ENCODE results near the gene VARS1. TPM values are rescaled to one million over a fixed set of nuclear protein-coding genes. Genes with fewer than 3 reads are reported as not detected.

Gene VARS1
- total RNA-seq, 1 donor from 2014 or later = 83.8 TPM

GRCh38 chr6:31784098-31784925 is 11.2 kb downstream of the VARS1 start:
- TF ChIP-seq CTCF (IDR thresholded peaks at IDR 0.05; ENCODE audit: unreplicated experiment) = no peak
- no peaks in the 10 kb centered on the region for H3K4me1 Mint-ChIP-seq
- no peak overlapping the region for H3K4me3 Mint-ChIP-seq
- no peaks in the 10 kb centered on the region for H3K9me3 Mint-ChIP-seq
- no peaks in the 10 kb centered on the region for H3K27me3 Mint-ChIP-seq (ENCODE audit: low read depth)
- H3K36me3 Mint-ChIP-seq = peaks cover 22% of the 10 kb centered on the region
- H3K27ac Mint-ChIP-seq = no peak overlapping the region
- no peak for DNase-seq (ENCODE audit: low spot score in 2 of 2, unreplicated experiment in 2 of 2)

- no peak for DNase-seq (ENCODE audit: low spot score in 2 of 2, unreplicated experiment in 2 of 2)
- Mint-ChIP-seq H3K36me3 (peaks cover 22% of the 10 kb centered on the region), H3K27me3 (ENCODE audit: low read depth) (no peaks in the 10 kb centered on the region), H3K4me3 (no peak overlapping the region), H3K9me3 (no peaks in the 10 kb centered on the region), H3K4me1 (no peaks in the 10 kb centered on the region), H3K27ac (no peak overlapping the region)
- no peak for TF ChIP-seq CTCF (IDR thresholded peaks at IDR 0.05; ENCODE audit: unreplicated experiment)
Measured at GRCh38 chr6:31782126-31782855, 13.3 kb downstream of the VARS1 start.

GRCh38 chr6:31781244-31782125 is 14.1 kb downstream of the VARS1 start:
- no peak for DNase-seq (ENCODE audit: low spot score in 2 of 2, unreplicated experiment in 2 of 2)
- H3K9me3 Mint-ChIP-seq = no peaks in the 10 kb centered on the region
- no peak overlapping the region for H3K27ac Mint-ChIP-seq
- no peak for TF ChIP-seq CTCF (IDR thresholded peaks at IDR 0.05; ENCODE audit: unreplicated experiment)
- H3K4me1 Mint-ChIP-seq = peaks cover 5% of the 10 kb centered on the region
- peaks cover 22% of the 10 kb centered on the region for H3K36me3 Mint-ChIP-seq
- H3K4me3 Mint-ChIP-seq = no peak overlapping the region
- no peaks in the 10 kb centered on the region for H3K27me3 Mint-ChIP-seq (ENCODE audit: low read depth)

- Mint-ChIP-seq H3K4me1 (peaks cover 10% of the 10 kb centered on the region), H3K36me3 (peaks cover 22% of the 10 kb centered on the region), H3K9me3 (no peaks in the 10 kb centered on the region), H3K4me3 (no peak overlapping the region), H3K27ac (no peak overlapping the region), H3K27me3 (ENCODE audit: low read depth) (no peaks in the 10 kb centered on the region)
- no peak for TF ChIP-seq CTCF (IDR thresholded peaks at IDR 0.05; ENCODE audit: unreplicated experiment)
- DNase-seq (ENCODE audit: low spot score in 2 of 2, unreplicated experiment in 2 of 2) = no peak
Measured at GRCh38 chr6:31780507-31781243, 14.9 kb downstream of the VARS1 start.

- Mint-ChIP-seq H3K27ac (no peak overlapping the region), H3K9me3 (no peaks in the 10 kb centered on the region), H3K4me3 (no peak overlapping the region), H3K36me3 (peaks cover 22% of the 10 kb centered on the region), H3K4me1 (peaks cover 12% of the 10 kb centered on the region), H3K27me3 (ENCODE audit: low read depth) (no peaks in the 10 kb centered on the region)
- DNase-seq (ENCODE audit: low spot score in 2 of 2, unreplicated experiment in 2 of 2) = no peak
- no peak for TF ChIP-seq CTCF (IDR thresholded peaks at IDR 0.05; ENCODE audit: unreplicated experiment)
Measured at GRCh38 chr6:31779908-31780307, 15.6 kb downstream of the VARS1 start.

Measured in mesothelial cell of epicardium (in vitro differentiated cells).